Upper lobe of left lung (tissue), 4 donors: ENCODE measurements around the gene PPFIA4.

Experiments
- POLR2A ChIP-seq, 4 donors: fragments of 450-650 bp; IDR thresholded peaks; one replicate each; pipeline ENCODE4 v1.5.1; 2016 to 2017; ENCODE audit warnings: antibody characterized with exemption in 4 of 4, mild to moderate bottlenecking in 2 of 4
- TF ChIP-seq, protein P1 (sequence below), 6 experiments: fragments of 450-650 bp in 4 of 6; fragments of 200-600 bp in 2 of 6; sonication (generic) in 2 of 6; IDR thresholded peaks; one replicate each; pipeline ENCODE4 v1.5.1; 2016 to 2019; ENCODE audit warnings: antibody characterized with exemption in 6 of 6

GRCh38 chr1:203072911-203073310, 46.6 kb downstream of the PPFIA4 start:
- TF ChIP-seq POLR2A (IDR thresholded peaks at IDR 0.05): no peak
- TF ChIP-seq, protein P1, sequence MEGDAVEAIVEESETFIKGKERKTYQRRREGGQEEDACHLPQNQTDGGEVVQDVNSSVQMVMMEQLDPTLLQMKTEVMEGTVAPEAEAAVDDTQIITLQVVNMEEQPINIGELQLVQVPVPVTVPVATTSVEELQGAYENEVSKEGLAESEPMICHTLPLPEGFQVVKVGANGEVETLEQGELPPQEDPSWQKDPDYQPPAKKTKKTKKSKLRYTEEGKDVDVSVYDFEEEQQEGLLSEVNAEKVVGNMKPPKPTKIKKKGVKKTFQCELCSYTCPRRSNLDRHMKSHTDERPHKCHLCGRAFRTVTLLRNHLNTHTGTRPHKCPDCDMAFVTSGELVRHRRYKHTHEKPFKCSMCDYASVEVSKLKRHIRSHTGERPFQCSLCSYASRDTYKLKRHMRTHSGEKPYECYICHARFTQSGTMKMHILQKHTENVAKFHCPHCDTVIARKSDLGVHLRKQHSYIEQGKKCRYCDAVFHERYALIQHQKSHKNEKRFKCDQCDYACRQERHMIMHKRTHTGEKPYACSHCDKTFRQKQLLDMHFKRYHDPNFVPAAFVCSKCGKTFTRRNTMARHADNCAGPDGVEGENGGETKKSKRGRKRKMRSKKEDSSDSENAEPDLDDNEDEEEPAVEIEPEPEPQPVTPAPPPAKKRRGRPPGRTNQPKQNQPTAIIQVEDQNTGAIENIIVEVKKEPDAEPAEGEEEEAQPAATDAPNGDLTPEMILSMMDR (IDR thresholded peaks at IDR 0.05): no peak
